Measurements from ENCODE around the gene VSIG10L. TPM values are rescaled to one million over a fixed set of nuclear protein-coding genes. Genes with fewer than 3 reads are reported as not detected.

VSIG10L gene
- total and polyA plus RNA-seq, 7 donors, result 0.35 to 2.3 (median 0.79) TPM

- Histone ChIP-seq H3K9me3 (no peaks in the 10 kb centered on the region), H3K27ac (no peak overlapping the region), H3K27me3 (ENCODE audit: insufficient read depth in 3 of 3, low read length in 2 of 3) (peaks cover 0 to 3% (median 0%) of the 10 kb centered on the region in 3 donors), H3K4me3 (no peak overlapping the region), H3K4me1 (no peaks in the 10 kb centered on the region), H3K36me3 (ENCODE audit: insufficient read depth in 1 of 2, low read depth in 1 of 2) (no peaks in the 10 kb centered on the region)
- no peak for DNase-seq
- intact Hi-C loops (cut with DNase I), result no loop called here
- 86 to 90% (median 87%) methylated on average over 14 of the region's 14 CpGs for WGBS, 3 donors
- TF ChIP-seq, protein P1, sequence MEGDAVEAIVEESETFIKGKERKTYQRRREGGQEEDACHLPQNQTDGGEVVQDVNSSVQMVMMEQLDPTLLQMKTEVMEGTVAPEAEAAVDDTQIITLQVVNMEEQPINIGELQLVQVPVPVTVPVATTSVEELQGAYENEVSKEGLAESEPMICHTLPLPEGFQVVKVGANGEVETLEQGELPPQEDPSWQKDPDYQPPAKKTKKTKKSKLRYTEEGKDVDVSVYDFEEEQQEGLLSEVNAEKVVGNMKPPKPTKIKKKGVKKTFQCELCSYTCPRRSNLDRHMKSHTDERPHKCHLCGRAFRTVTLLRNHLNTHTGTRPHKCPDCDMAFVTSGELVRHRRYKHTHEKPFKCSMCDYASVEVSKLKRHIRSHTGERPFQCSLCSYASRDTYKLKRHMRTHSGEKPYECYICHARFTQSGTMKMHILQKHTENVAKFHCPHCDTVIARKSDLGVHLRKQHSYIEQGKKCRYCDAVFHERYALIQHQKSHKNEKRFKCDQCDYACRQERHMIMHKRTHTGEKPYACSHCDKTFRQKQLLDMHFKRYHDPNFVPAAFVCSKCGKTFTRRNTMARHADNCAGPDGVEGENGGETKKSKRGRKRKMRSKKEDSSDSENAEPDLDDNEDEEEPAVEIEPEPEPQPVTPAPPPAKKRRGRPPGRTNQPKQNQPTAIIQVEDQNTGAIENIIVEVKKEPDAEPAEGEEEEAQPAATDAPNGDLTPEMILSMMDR (IDR thresholded peaks at IDR 0.05), result no peak
- no peak for ATAC-seq
Measured at GRCh38 chr19:51386882-51387520, 45.1 kb upstream of the VSIG10L start.

DNA sequence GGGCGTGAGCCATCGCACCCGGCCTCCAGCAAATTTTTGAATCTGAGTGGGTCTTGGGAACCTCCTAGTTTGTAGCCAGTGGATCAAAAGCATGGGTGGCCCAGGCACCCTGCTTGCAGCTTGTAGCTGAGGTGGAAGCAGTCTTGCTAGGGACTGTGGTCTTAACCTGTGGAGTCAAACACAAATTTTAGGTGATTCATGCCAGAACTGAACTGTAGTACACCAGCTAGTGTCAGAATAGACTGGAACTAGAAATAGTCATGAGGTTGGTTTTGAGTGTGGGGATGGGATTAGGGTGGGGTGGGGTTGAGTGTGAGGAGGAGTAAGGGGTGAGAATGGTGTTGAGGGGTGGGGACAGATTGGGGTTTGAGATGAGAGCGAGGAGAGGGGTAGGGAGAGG is 40.1 kb upstream of the VSIG10L start:
- Histone ChIP-seq H3K4me3 (no peak overlapping the region), H3K36me3 (ENCODE audit: insufficient read depth in 1 of 2, low read depth in 1 of 2) (no peaks in the 10 kb centered on the region), H3K4me1 (no peaks in the 10 kb centered on the region), H3K9me3 (no peaks in the 10 kb centered on the region), H3K27ac (no peak overlapping the region), H3K27me3 (ENCODE audit: insufficient read depth in 3 of 3, low read length in 2 of 3) (peaks cover 0 to 4% (median 0%) of the 10 kb centered on the region in 3 donors)
- TF ChIP-seq, protein P1 (IDR thresholded peaks at IDR 0.05), result no peak
- no peak for ATAC-seq
- intact Hi-C loops (cut with DNase I), result no loop called here
- DNase-seq, result no peak
- 98 to 100% (median 98%) methylated on average over 4 of the region's 4 CpGs for WGBS, 3 donors

- TF ChIP-seq, protein P1 (IDR thresholded peaks at IDR 0.05), result no peak
- no peak for ATAC-seq
- intact Hi-C loops (cut with DNase I), result no loop called here
Measured at GRCh38 chr19:51380379-51380778, 38.4 kb upstream of the VSIG10L start.

DNA sequence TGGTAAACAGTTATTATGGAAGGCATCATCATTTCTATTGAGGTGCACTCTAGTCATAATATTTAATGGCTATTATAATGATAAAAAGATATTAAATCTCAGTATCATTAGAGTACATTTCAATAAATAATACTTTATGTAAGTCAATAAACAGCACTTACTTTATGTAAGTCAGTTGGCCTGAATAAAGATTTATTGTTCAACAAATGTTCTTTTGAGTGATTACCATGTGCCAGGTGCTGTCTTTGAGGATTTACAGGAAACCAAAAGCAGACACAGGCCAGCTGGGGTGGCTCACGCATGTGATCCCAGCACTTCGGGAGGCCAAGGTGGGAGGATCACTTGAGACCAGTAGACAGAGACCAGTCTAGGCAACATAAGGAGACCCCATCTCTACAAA is 35.5 kb upstream of the VSIG10L start:
- ATAC-seq (no peak), DNase-seq (no peak)
- no peaks in the 10 kb centered on the region for H3K4me1 ChIP-seq
- WGBS, 3 donors, result 46 to 63% (median 53%) methylated on average over 2 of the region's 2 CpGs
- no peak overlapping the region for H3K27ac ChIP-seq
- peaks cover 0 to 4% (median 0%) of the 10 kb centered on the region in 3 donors for H3K27me3 ChIP-seq (ENCODE audit: insufficient read depth in 3 of 3, low read length in 2 of 3)
- intact Hi-C loops (cut with DNase I), result no loop called here
- no peaks in the 10 kb centered on the region for H3K9me3 ChIP-seq
- TF ChIP-seq, protein P1 (IDR thresholded peaks at IDR 0.05), result no peak
- no peak overlapping the region for H3K4me3 ChIP-seq
- no peaks in the 10 kb centered on the region for H3K36me3 ChIP-seq (ENCODE audit: insufficient read depth in 1 of 2, low read depth in 1 of 2)

More at GRCh38 chr19:51380379-51380778, 38.4 kb upstream of the VSIG10L start:
- Histone ChIP-seq H3K36me3 (ENCODE audit: insufficient read depth in 1 of 2, low read depth in 1 of 2) (no peaks in the 10 kb centered on the region), H3K27me3 (ENCODE audit: insufficient read depth in 3 of 3, low read length in 2 of 3) (peaks cover 0 to 4% (median 0%) of the 10 kb centered on the region in 3 donors), H3K9me3 (no peaks in the 10 kb centered on the region), H3K27ac (no peak overlapping the region), H3K4me3 (no peak overlapping the region), H3K4me1 (no peaks in the 10 kb centered on the region)
- 87 to 93% (median 91%) methylated on average over 9 of the region's 9 CpGs for WGBS, 3 donors
- no peak for DNase-seq
